HG02870 (cell line): ENCODE results near the gene ATP2B1.

ENCODE experiments used
- ATAC-seq: cut with Tn5 transposase; IDR thresholded peaks from one replicate; pipeline ENCODE4 v1.9.1; 2021; ENCODE audit warnings: mild to moderate bottlenecking, moderate library complexity; ENCODE audit not compliant: unreplicated experiment

ATP2B1 gene

DNA sequence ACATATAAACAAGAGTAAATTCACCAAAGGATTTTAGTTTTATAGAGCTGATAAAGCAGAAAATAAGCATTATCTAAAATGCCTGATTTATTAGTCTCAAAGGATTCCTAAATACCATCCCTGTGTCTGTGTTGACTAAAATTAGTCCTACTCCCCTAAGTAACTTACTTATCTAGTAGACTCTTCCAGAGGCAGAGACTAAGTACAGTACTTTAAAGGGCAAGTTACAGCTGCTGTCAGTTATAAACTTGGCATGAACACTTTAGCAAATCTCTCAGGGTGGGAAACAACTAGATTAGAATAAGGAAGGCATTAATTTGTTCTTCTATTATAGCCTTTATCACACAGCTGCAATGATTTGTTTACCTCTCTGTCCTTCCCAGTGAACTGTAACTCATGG lies 46.0 kb downstream of the ATP2B1 start:
- ATAC-seq: no peak

DNA sequence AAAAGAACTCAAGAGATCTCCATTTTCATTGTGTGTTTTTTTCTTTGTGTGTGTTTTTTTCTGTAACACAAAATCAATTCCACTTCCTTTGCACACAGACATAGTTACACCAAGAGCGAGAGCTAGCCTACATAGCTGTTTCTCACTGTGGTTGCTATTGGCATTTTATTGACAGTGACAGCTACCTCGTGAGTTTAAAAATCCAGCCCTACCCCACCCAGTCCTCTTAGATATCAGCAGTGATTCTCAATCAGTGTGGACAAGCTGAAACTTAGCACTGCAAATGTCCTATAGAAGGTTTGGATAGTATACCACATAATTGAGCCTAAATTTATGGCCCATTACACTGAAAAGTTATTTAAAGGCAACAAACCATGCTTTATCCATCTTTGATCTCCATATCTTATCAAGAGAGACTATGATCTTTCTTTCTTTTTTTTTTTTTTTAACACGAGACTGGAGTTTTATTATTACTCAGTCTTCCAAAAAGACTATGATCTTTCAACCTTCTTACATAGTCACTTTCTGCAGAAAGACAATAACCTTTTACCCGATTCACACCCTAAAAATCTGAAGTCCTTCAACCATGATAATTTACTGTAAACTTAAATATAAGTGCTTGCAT lies 46.8 kb downstream of the ATP2B1 start:
- ATAC-seq: no peak

DNA sequence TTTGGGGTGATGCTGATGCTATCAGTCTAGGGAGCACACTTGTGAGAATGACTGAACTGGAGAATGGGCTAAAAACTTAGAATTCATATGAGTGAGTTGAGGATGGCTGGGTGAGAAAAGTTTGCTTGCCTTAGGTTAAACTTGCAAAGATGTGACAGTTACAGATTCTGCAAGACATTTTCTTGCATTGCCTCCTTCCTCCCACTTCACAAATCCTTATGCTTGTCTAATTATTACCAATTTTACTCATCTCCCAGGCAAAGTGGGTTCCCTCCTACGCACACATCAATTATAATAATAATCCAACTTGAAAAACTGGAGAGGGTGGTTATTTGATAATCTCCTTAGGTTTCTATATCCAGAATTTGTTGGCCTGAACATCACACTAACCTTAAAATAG lies 50.9 kb downstream of the ATP2B1 start:
- no peak for ATAC-seq

- no peak for ATAC-seq
These were observed 51.6 kb downstream of the ATP2B1 start for GRCh38 chr12:89657066-89657465.

GRCh38 chr12:89655841-89656240 lies 52.8 kb downstream of the ATP2B1 start:
- ATAC-seq: no peak

DNA sequence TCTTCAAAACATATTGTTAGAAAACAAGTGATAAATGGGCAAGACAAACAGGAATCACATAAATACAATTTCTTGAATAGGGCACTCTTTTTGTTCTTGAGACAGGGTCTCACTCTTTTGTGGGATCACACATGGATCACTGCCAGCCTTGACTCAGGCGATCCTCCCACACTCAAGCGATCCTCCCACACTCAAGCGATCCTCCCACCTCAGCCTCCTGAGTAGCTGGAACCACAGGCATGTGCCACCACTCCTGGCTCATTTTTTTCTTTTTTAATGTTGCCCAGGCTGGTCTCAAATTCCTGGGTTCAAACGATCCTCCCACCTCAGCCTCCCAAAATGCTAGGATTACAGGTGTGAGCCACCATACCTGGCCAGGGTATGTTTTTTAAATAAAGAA lies 57.4 kb downstream of the ATP2B1 start:
- ATAC-seq: no peak

- ATAC-seq: no peak
These were observed 58.4 kb downstream of the ATP2B1 start for GRCh38 chr12:89650239-89650638.

GRCh38 chr12:89649820-89650219 lies 58.8 kb downstream of the ATP2B1 start:
- ATAC-seq: no peak

- ATAC-seq: no peak
These were observed 59.5 kb downstream of the ATP2B1 start for GRCh38 chr12:89649139-89649538.

GRCh38 chr12:89648211-89648930 lies 60.3 kb downstream of the ATP2B1 start:
- no peak for ATAC-seq

- ATAC-seq: no peak
These were observed 63.2 kb downstream of the ATP2B1 start for GRCh38 chr12:89645434-89645833.

- no peak for ATAC-seq
These were observed 65.7 kb downstream of the ATP2B1 start for GRCh38 chr12:89642959-89643358.

GRCh38 chr12:89636776-89637160 lies 71.9 kb downstream of the ATP2B1 start:
- no peak for ATAC-seq

- ATAC-seq: no peak
These were observed 72.4 kb downstream of the ATP2B1 start for GRCh38 chr12:89636052-89636775.

DNA sequence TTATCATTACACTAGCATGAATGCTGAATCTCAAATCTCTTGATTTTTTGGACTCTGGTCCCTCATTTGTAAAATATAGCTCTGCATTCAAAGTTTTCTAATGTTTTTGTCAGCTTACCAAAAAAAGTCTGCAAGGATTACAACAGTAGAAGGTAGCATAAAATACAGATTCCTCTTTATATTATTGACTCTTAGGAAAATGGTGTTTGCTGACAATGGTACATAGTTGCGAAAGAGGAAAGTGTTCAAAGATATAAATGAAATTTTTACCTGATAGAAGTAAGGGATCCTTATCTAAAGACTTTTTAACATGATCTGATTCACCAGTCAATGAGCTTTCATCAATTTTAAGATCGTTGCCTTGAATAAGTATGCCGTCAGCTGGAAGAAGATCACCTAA lies 74.1 kb downstream of the ATP2B1 start:
- no peak for ATAC-seq

DNA sequence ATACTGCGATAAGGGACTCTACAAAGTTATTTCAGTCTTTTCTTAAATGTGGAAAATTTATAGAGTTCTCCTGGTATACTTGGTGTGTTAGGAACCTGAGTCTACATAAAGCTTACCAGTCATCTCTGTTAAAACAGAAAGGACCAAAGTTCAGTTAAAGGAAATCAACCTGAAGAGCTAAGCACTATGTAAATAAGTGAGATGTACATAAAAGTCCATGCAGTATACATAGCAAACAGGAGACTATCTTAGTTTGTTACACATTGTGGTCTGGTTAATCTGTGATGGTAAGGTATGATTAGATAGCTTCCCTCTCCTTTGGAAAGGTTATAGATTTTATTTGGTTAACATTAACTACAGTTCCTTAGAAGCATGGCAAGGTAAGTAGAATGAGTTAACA lies 75.9 kb downstream of the ATP2B1 start:
- no peak for ATAC-seq

- ATAC-seq: no peak
These were observed 86.5 kb downstream of the ATP2B1 start for GRCh38 chr12:89622115-89622514.

DNA sequence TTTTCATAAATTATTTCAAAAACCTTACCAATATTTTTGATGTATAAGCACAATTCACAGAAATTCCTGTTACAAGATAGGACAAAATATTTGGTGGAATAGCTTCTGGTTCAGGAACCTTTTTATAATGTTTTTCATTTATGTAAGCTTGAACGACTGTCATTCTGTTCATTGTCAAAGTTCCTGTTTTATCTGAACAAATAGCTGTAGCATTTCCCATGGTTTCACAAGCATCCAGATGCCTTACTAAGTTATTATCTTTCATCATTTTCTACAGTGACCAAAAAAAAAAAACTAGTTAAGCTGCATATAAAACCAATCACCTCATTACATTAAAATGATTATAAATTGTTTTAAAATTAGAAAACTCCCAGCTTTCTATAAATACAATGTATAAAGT lies 87.1 kb downstream of the ATP2B1 start:
- no peak for ATAC-seq

DNA sequence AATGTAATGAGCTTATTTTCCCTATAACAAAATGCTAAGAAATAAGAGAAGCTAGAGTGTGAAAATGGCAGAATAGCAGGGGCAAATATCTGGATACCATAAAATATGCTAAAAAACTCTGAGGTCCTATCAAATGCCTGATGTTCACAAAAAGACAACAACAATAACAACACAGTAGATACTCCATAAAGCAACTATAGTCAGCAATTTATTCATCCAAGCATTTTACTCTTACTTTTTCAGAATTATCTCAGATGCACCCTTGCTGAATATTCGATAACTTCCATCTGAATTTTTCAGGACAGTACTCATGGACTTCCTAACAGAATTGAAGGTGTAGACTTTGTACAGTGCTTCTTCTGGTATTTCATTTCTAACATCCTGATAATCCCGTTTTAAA lies 88.9 kb downstream of the ATP2B1 start:
- ATAC-seq: no peak

- ATAC-seq: no peak
These were observed 90.3 kb downstream of the ATP2B1 start for GRCh38 chr12:89618113-89618862.

DNA sequence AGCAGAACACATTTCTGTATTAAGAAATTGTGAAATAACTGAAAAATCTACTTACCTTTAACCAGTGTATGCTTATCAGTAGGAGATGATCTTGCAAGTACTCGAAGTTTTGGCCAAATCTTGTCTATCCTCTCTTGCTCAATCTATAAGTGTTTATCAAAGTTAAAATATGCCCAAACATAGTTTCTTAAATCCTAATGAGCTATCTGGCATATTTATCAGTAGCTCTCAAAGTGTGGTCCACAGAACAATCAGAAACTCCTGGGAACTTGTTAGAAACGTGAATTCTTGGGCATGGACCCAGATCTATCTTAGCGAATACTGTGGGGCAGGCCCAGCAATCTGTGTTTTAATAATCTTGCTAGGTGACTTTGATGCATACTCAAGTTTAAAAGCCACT lies 98.3 kb downstream of the ATP2B1 start:
- no peak for ATAC-seq
